ENCODE data around the gene CCDC15.
"Not testable (repeated sequence)": the region's sequence is repeated elsewhere in the genome, so short reads cannot be mapped to it uniquely, and the experiment has no call there.

Gene CCDC15

DNA sequence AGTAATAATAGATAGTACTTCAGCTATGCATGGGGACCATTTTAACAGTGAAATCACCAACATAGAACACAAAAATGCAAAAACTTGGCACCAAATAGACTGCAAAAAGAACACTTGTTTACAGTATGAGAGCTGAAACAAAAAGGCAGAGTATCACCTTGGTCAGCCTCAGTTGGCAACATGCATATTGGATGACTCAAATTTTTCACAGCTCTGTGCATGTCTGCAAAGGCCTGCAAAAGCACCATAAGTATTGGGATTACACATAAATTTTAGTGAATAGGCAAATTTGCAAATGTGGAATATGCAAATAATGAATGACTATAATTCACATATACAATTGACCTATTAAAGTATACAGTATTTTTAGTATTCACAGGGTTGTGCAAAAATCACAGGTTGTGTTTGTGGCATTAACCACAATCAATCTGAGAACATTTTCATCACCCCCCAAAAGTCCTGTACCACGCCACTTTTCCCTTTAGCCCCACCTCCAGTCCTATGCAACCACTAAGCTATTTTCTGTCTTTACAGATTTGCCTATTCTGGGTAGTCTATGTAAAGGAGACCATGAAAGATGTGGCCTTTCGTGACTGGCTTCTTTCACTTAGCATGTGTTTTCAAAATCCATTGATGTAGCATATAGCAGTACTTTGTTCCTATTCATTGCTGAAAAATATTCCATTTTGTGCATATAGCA, 47.2 kb downstream of the CCDC15 start:
- no peak for DNase-seq (ENCODE audit: low spot score)

DNA sequence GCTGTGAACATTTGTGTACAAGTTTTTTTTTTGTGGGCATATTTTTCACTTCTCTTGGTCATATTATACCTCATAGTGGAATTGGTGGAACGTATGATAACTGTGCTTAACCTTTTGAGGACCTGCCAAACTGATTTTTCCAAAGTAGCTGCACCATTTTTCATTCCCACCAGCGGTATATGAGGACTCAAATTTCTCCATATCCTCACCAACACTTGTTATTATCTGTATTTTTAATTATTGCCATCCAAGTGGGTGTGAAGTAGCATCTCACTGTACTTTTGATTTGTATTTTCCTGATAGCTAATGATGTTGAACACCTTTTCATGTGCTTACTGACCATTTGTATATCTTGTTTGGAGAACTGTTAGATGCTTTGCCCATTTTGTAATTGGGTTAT, 47.8 kb downstream of the CCDC15 start:
- DNase-seq (ENCODE audit: low spot score), result no peak

DNA sequence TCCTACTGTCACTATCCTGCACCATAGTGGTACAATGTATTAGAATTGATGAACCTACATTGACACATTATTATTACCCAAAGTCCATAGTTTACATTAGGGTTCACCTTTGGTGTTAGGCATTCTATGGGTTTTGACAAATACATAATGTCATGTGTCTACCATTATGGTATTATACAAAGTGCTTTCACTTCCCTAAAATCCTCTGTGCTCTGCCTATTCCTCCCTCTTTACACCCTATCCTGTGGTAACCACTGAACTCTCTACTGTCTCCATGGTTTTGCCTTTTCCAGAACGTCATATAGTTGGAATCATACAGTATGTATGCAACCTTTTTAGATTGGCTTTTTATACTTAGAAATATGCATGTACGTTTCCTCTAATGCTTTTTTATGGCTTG, 51.5 kb downstream of the CCDC15 start:
- no peak for DNase-seq (ENCODE audit: low spot score)

DNA sequence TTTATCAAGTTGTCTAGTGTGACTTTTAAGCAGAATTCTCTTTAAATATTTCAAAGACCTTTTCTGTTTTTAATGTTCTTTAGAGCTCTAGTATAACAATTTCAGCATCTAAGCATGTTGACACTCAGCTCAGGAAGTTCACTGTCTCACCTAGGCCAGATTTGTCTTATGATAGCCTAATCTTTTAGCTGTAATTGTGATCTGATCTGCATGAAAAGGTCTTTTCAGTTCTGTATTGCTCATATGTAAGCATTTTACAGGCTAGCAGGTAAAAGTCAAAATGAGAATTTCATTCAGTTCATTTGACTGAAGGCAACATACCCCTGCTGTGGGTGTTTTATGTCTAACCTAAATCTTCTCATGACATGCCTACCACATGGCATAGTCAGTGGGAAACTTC, 62.4 kb downstream of the CCDC15 start:
- DNase-seq (ENCODE audit: low spot score), result no peak

DNA sequence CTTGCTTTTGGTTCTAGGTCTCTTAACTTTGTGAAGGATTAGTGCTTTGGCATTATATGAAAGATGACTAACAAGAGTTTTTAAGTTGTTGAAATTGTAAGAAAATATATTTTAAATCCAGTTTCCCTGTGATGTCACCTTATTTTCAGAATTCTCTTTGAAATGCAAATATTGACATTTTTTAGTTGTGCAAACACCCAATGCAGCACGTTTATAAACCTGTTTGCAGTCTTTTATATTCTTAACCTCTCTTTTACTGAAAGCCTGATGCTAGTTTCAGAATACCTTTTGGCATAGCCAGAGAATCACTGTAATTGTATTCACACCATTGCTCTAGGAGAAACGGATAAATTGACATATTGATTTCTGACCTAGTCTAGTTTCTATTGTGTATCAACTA, 66.3 kb downstream of the CCDC15 start:
- no peak for DNase-seq (ENCODE audit: low spot score)

DNA sequence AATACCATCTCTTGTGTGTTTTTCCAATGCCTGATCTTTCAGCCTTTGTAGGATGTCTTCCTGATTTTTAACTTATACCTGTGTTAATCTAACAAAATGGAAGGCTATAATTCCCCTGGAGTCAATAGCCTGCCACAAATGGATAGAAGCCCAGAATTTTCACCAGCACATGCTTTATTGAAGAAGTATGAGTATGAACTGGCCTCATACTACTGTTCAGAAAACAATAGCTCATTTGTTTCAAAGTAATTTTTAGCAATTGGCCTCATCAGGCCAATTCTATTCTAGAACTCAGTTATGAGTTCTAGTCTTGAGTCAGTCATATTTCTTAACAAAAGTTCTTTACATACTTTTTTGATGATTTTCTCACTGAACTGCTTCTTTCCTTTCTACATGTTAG, 68.5 kb downstream of the CCDC15 start:
- no peak for DNase-seq (ENCODE audit: low spot score)

DNA sequence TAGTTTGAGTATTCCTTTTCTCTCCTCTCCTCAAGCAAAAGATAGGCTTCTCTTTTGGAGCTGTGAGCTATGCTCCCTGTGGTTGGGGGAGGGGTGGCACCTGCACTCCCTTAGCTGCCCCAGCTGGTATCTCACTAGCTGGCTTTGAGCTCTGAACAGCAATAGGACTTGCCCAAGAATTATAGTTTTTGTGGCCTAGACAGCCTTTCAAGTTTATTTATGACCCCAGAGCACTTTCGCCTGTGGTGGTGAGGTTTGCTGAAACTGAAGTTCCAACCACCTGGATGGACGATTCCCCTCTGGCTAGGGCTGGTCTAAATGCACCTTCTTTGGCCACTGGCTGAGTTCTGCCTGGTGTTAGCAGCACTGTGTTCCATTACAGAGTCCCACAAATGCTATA, 72.0 kb downstream of the CCDC15 start:
- no peak for DNase-seq (ENCODE audit: low spot score)

DNA sequence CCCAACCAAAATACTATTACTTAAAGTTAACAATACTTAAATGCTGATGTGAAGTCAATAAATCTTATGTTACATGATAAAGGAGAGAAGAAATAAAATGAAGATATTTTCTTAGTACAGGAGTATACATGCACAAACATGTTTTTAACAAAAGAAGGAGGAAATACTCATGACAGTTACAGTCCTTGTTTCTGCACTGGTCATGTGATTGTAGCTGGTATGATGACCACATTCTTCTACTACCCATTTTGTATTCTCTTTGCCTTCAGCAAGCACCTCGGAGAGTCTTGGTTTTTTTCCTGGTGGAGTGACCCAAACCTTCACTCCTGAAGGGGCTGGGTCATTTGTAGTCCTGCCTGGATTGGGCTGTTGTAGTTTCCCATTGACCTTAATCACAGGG, 75.4 kb downstream of the CCDC15 start:
- DNase-seq (ENCODE audit: low spot score), result not testable (repeated sequence)

DNA sequence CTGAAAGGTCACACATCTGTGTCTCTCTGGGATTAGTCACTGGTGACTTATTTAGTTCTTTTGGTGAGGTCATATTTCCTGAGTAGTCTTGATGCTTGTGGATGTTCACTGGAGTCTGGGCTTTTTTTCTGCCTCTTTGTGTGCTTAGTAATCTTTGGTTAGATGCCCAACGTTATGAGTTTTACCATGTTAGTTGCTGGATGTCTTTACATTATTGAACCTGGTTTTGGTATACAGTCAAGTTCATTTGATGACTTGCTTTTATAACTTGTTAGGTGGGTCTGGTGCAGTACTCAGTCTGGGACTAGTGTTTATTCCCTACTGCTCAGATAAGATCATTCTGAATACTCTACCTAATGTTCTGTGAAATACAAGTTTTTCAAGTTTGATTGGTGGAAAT, 82.9 kb downstream of the CCDC15 start:
- no peak for DNase-seq (ENCODE audit: low spot score)

DNA sequence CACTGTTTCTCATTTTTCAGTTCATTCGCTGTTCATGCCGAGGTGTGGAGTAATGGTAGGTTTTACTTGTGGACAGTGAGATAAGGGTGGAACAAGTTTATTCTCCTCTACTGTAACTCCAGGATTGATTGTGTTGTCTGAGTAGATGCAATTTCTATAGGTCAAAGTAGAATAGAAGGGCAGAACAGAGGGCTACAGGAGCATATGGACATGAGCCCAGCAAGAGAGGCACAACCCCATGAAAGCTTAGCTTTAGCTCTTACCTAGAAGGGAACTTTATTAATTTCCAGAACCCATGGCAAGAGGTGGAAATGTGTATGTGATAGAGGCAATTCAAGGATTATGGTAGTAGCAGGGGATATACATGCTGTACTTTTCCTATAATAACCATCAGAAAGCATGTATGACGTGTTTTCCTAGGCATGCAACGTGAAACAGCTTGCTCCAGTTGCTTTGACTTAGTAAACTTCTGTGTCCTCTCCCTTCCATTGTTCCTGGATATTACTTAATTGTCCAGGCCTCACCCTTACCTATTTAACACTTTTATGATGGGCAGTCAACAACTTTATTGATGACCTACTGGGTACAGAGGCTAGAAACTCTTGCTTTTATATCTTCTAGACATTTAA, 95.3 kb downstream of the CCDC15 start:
- no peak for DNase-seq (ENCODE audit: low spot score)

DNA sequence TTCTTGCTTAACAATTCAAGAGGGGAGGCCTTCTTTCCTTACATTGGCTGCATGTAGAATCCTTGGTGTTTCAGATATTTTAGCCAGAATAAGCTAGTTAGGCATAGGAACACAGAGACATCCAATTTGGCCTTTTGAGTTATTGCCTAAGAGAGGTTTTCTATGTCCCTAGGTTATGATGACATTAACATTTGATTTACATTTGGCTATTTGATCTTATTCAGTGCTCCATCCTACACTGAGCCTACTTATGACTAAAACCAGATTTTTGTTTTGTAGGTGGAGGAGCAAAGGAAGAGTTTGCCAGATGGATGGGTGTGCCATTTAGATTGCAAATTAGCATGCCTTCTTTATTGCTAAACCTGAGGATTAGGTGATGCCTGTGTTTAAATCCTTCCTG, 98.0 kb downstream of the CCDC15 start:
- no peak for DNase-seq (ENCODE audit: low spot score)

DNA sequence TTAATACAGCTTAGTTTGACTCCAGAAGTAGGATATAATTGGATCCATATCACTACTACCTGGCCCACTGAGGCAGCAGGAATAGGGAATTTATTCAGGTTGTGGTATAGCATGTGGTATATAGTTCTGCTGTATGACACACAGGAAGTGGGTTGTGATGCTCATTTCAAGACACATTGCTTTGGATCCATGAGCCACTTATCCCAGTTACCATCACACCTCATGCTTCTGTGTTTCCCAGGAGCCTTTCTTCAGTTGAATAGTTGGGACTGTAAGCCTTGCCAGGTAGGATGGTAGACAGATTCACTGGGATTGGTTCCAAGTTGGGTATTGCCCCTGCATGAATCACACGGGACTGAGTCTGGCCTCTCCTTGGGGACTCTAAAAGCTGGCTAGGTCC, 99.2 kb downstream of the CCDC15 start:
- DNase-seq (ENCODE audit: low spot score), result no peak

DNA sequence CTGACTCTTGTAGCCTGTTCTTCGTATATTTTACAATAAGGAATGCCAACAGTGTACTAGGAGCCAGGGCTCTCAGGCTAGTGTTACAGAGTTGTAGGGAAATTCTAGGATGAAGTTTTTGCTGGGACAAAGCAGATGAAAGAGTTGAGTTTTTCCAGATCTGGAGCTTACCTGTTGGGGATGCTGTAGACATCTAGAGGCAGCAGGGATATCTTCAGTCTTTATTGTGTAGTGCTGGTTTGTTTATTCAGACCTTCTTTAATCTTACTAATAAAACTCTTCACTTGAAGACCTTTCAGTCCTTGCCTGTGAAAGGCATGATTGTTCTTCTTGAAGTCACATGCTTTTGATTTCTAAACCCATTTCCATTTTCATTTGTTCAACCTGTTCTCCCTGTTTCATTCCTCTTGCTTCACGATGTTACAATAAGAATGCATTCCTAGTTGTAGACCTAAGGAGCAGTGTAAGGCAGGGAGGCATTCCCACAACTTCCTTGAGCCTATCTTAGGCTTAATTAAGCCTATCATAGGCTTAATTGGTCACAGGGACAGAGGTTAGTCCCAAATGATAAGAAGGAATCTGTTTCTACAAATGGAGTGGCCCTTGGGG, 101.2 kb downstream of the CCDC15 start:
- no peak for DNase-seq (ENCODE audit: low spot score)

DNA sequence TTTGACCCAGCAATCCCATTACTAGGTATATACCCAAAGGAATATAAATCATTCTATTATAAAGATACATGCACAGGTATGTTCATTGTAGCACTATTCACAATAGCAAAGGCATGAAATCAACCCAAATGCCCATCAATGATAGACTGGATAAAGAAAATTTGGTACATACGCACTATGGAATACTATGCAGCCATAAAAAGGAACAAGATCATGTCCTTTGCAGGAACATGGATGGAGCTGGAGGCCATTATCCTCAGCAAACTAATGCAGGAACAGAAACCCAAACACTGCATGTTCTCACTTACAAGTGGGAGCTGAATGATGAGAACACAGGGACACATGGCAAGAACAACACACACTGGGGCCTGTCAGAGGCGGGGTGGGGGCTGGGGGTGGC, 102.1 kb downstream of the CCDC15 start:
- not testable (repeated sequence) for DNase-seq (ENCODE audit: low spot score)

DNA sequence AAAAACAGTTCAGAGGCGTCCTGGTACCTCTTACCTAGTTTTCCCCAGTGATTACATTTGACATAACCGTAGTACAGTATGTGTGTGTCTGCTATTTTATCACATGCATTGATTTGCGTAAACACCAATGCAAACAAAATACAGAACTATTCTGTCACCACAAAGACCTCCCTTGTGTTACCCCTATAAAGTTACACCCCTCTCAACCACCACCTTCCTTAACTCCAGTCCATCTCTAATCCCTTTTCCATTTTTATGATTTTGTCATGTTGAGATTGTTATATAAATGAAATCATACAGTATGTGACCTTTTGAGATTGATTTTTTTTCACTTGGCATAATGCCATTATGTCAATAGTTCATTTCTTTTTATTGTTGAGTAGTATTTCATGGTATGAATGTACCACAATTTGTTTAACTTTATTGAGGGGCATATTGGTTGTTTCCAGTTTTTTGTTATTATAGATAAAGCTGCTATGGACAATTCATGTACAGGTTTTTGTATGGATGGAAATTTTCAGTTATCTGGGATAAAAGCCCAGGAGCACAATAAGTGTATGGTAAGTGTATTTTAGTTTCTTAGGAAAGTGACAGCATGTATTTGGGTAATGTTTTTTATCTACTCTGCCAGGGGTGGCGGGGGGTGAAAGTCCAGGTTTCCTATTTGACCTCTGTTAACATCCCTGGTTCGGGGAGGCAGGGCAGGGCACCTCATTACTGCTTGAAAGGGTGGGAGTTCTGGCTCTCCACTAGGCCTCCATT, 103.1 kb downstream of the CCDC15 start:
- no peak for DNase-seq (ENCODE audit: low spot score)

DNA sequence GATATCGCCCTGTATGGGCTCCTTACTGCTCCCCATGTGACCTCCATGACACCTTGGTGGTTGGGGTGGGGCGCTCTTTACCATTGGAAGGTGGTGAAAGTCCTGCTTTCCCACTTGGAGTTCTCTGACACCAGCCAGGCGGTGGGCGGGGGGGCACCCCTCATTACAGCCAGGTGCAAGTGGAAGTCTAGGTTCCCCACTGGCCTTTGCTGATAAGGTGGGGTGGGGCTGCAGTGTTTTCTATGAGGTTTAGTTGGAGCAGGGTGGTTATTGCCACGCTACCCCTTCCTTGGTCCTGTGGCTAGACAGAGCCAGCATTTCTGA, 103.7 kb downstream of the CCDC15 start:
- DNase-seq (ENCODE audit: low spot score), result no peak

DNA sequence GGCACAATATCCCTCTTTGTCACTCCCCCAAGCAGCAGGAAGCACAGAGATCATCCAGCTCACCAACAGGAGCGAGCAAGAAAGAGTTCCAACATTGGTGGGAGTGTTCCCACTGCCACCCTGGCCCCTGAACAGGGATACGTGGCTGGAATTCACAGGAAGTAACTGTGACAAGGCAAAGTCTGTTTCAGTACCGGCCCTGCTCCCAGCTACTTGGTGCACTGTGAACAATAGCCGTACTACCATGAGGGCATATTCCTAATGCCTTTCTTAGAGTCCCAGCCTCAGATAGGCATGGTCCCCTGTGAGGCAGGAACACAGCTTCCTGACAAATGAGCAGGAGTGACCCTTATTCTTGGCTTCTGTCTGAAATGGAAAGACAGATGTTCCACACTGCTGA, 107.3 kb downstream of the CCDC15 start:
- DNase-seq (ENCODE audit: low spot score), result no peak

DNA sequence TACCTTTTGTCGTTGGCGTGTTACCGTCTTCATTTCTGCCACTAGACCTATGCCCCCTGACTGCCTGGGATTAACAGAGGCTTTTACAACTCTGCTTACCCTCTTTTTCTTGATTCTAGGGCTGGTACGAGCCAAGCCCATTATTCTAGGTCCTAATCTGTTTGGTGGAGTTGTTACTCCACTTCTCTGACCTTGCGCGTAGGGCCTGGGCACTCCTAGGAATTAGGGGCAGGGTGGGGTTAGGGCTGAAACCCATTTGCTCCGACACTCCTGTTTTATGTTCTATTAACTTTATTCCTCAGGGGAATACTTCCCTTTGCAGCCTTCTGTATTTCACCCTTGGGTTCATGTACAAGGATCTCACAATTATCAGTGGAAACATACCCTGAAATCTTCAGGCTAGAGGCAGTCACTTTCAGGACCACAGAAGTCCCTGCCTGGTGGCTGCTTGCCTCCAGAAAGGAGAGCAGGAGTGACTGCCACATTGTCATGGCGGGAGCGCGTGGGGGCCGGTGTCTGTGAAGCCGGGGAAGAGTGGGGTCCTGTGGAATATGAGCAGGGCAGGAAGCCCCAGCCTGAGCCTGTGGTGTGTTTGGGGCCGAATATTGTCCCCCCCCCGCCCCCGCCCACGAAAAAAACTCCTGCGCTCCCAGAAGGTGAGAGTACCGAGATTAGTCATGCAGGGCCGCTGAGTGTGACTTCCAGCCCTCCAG, 108.4 kb downstream of the CCDC15 start:
- no peak for DNase-seq (ENCODE audit: low spot score)

DNA sequence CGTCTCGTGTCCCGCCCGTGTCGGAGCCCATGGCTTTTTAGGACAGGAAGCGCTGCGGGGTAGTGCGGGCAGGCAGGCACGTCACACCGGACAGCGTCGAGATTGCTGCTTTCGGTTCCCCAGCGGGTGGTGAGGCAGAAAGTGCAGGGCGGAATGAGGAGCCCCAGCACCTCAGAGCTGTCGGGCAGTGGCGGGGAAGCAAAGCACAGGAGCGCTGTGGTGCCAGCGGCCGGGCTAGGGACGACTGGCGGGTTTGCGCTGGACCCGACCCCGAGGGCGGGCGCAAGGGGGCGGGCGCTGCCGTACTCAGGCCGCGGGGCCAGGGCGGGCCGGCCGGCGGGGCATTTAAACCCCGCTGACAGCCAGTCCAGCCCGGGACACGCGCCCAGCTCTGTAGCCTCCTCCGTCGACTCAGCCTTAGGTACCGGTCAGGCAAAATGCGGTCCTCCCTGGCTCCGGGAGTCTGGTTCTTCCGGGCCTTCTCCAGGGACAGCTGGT, 109.0 kb downstream of the CCDC15 start, which contains the start of gene SLC37A2:
SLC37A2 (plus strand) TSS at position 375 of the 498 bp plus-strand sequence; CDS start at position 438, 63 bp downstream.
- DNase-seq (ENCODE audit: low spot score), result no peak

DNA sequence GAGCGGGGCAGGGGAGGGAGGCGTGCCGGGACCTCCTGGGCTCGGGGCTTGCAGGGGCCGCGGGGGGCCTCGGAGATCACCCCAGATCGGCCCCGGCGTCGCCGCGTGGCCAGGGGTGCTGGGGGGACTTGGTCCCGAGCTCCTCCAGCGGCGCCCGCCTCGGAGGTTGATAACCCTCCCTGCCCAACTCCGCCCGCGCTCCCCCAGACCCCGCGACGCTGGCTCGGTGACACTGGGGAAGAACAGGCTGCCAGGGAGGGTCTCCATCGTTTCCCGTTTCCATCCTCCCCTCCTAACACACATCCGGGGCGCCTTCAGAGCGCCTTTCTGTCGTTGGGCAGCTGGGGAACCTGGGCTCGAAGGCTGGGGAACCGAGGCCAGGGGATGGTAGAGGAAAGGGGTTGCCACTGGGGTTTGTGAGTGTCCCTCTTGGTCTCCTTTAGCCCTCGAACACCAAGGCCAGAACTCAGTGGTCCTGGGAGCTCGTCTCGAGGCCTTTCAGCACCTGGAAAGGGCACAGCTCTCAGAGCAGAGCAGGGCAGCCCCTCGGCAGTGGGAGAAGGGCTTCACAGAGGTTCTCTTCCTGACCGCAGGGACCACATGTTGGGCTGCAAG, 109.5 kb downstream of the CCDC15 start:
- no peak for DNase-seq (ENCODE audit: low spot score)

DNA sequence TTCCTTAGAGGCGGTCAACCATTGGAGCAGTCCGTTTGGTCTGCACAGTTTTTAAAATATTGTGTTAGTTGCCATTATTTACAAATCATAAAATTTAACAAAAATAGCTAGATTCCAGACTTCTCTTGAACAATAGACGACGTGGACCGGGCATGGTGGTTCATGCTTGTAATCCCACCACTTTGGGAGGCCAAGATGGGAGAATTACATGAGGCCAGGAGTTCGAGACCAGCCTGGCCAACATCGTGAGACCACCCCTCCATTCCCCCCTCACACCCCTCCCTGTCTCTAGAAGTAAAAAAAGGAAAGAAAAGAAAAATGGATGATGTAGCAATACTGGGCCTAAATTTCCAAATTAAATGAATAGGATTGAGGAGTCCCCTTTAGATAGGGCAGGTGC, 110.1 kb downstream of the CCDC15 start:
- no peak for DNase-seq (ENCODE audit: low spot score)

DNA sequence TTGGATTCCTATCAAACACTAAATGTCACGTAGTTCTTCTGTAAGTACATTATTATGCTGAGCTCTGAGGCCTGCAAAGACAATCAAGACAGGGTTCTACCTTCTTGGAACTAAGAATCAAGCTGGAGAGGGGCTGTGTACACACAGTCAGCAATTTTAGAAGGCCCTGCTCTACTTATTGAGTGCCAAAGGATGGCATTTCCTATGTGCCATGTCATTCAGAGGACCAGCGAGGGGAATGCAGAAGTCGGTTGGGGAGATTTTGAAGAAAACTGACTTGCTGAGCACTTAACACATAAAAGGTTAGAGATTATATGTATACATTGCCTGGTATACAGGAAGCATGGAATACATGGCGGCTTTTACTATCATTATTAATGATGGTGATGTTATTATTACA, 114.4 kb downstream of the CCDC15 start:
- DNase-seq (ENCODE audit: low spot score), result no peak

Data from hematopoietic multipotent progenitor cell treated with erythropoietin and hydrocortisone succinate and interleukin-3 and kit ligand, for 15 days (in vitro differentiated cells).